HUES48 (cell line): ENCODE data around the gene AKIP1.
"Not testable (repeated sequence)": the region's sequence is repeated elsewhere in the genome, so short reads cannot be mapped to it uniquely, and the experiment has no call there.

Experiments
- H3K27ac ChIP-seq: one replicate; pipeline ENCODE4 v1.7.0; 2013; ENCODE audit warnings: low read depth, low read length, inconsistent platforms
- H3K27me3 ChIP-seq: 2 replicates; pipeline ENCODE4 v1.6.1; 2013; ENCODE audit warnings: mild to moderate bottlenecking, low read length; ENCODE audit not compliant: control insufficient read depth, insufficient read depth
- H3K36me3 ChIP-seq: 2 replicates; pipeline ENCODE4 v1.6.1; 2013; ENCODE audit warnings: low read length; ENCODE audit not compliant: control insufficient read depth, insufficient read depth
- H3K4me1 ChIP-seq: 2 replicates; pipeline ENCODE4 v1.6.1; 2013; ENCODE audit warnings: mild to moderate bottlenecking, low read length; ENCODE audit not compliant: control insufficient read depth, insufficient read depth
- H3K4me3 ChIP-seq: 2 replicates; pipeline ENCODE4 v1.5.1; 2013; ENCODE audit warnings: mild to moderate bottlenecking, low read depth, low read length
- H3K9ac ChIP-seq: 2 replicates; pipeline ENCODE4 v1.6.1; 2013; ENCODE audit warnings: mild to moderate bottlenecking, low read depth, low read length, moderate library complexity
- H3K9me3 ChIP-seq: 2 replicates; pipeline ENCODE4 v1.6.1; 2013; ENCODE audit warnings: low read length; ENCODE audit not compliant: control insufficient read depth, insufficient read depth

Gene AKIP1

DNA sequence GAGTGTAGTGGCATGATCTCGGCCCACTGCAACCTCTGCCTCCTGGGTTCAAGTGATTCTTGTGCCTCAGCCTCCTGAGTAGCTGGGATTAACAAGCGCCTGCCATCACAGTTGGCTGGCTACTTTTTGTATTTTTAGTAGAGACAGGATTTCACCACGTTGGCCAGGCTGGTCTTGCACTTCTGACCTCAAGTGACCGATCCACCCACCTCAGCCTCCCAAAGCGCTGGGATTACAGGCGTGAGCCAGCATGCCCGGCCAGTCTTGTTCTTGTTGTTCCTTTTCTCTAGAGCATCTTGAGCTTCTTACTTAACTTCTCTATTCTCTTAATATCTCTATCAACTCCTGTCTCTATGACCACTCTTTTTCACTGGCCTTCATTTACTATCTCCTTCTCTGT, 29.4 kb upstream of the AKIP1 start:
- H3K36me3 ChIP-seq, H3K9me3 ChIP-seq, H3K9ac ChIP-seq, H3K4me1 ChIP-seq, H3K27me3 ChIP-seq, H3K4me3 ChIP-seq, H3K27ac ChIP-seq: not testable (repeated sequence)

- H3K27ac ChIP-seq = no peak overlapping the region
- H3K36me3 ChIP-seq = no peaks in the 10 kb centered on the region
- no peak overlapping the region for H3K9ac ChIP-seq
- no peaks in the 10 kb centered on the region for H3K4me1 ChIP-seq
- H3K9me3 ChIP-seq = peaks cover 7% of the 10 kb centered on the region
- H3K4me3 ChIP-seq = no peak overlapping the region
- H3K27me3 ChIP-seq = no peaks in the 10 kb centered on the region
These were observed 24.7 kb upstream of the AKIP1 start for GRCh38 chr11:8886322-8886721.

DNA sequence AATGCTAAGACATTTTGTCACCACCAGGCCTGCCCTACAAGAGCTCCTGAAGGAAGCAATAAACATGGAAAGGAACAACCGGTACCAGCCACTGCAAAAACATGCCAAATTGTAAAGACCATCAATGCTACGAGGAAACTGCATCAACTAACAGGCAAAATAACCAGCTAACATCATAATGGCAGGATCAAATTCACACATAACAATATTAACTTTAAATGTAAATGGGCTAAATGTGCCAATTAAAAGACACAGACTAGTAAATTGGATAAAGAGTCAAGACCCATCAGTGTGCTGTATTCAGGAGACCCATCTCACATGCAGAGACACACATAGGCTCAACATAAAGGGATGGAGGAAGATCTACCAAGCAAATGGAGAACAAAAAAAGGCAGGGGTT, 19.8 kb upstream of the AKIP1 start:
- H3K36me3 ChIP-seq, H3K27me3 ChIP-seq, H3K9ac ChIP-seq, H3K4me1 ChIP-seq, H3K4me3 ChIP-seq, H3K9me3 ChIP-seq, H3K27ac ChIP-seq: not testable (repeated sequence)

- no peaks in the 10 kb centered on the region for H3K27me3 ChIP-seq
These were observed 11.8 kb upstream of the AKIP1 start for GRCh38 chr11:8899119-8899753.

GRCh38 chr11:8905528-8906165, 5.3 kb upstream of the AKIP1 start:
- Histone ChIP-seq H3K27ac (no peak overlapping the region), H3K36me3 (no peaks in the 10 kb centered on the region), H3K4me3 (no peak overlapping the region), H3K9me3 (no peaks in the 10 kb centered on the region), H3K4me1 (peaks cover 6% of the 10 kb centered on the region; the same call in 1 of the 2 replicates), H3K9ac (no peak overlapping the region), H3K27me3 (peaks cover 17% of the 10 kb centered on the region)

More at GRCh38 chr11:8899119-8899753, 11.8 kb upstream of the AKIP1 start:
- Histone ChIP-seq H3K4me3 (no peak overlapping the region), H3K4me1 (no peaks in the 10 kb centered on the region), H3K27ac (no peak overlapping the region), H3K9ac (no peak overlapping the region), H3K36me3 (no peaks in the 10 kb centered on the region), H3K9me3 (peaks cover 7% of the 10 kb centered on the region; the same call in 1 of the 2 replicates)

GRCh38 chr11:8907116-8907515, 3.9 kb upstream of the AKIP1 start:
- H3K27me3 ChIP-seq = peaks cover 17% of the 10 kb centered on the region
- H3K9ac ChIP-seq = no peak overlapping the region
- H3K9me3 ChIP-seq = no peaks in the 10 kb centered on the region
- peaks cover 7% of the 10 kb centered on the region for H3K4me1 ChIP-seq
- no peak overlapping the region for H3K27ac ChIP-seq
- no peaks in the 10 kb centered on the region for H3K36me3 ChIP-seq
- H3K4me3 ChIP-seq = no peak overlapping the region

DNA sequence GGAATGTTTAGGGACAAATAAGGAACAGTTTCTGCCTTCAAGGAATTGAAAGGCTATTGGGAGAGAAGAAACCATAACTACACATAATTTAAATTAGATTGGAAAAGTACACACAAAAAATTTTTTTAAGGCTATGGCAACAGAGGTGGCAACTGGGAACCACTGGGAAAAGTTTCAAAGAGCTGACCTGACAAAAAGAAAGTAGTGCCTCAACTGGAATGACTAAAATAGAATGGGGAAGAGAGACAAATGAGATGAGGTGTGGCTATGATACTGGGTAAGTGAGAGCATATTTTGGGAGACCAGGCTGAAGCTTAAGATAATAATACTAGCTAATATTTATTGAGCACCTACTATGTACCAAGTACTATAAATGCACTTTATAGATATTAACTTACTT, 2.9 kb upstream of the AKIP1 start:
- no peak overlapping the region for H3K9ac ChIP-seq
- H3K36me3 ChIP-seq = no peaks in the 10 kb centered on the region
- peaks cover 10% of the 10 kb centered on the region for H3K4me1 ChIP-seq
- no peaks in the 10 kb centered on the region for H3K9me3 ChIP-seq
- H3K4me3 ChIP-seq = no peak overlapping the region
- H3K27ac ChIP-seq = no peak overlapping the region
- H3K27me3 ChIP-seq = peaks cover 17% of the 10 kb centered on the region

- no peak overlapping the region for H3K27ac ChIP-seq
- no peak overlapping the region for H3K9ac ChIP-seq
These were observed 351 bp upstream of the AKIP1 start for GRCh38 chr11:8910649-8911026.

DNA sequence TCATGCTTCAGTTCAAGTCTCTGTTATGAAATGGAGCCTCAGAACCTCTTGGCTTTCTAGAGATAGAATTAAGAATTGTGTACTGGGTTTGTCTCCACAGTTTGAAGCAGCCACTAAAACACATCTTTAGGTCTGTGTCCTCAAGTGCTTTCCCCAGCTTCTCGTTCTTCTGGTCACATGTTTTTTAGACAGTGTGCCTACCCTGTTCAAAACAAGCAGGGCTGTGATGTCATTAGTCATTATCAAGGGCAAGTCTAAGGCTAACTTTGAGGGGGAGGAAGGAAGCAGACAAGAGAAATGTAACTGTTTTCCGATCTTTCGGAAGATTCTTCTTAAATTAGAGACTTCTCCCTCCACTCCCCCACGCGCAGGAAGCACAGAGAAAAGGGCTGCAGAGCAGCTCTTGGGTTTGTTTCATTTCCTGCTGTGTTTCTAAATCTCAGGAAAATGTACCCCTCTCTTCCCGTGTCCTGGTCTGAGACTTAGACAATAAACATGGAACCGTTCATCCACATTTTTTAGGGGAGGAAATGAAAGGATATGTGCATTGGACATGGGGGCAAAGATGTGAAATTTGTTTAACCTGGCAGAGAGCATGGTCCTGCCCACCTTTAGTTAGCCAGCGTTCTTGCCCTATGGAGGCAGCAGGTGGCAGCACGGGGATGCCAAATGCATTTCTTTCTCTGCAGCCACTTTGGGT, 3.1 kb downstream of the AKIP1 start:
- H3K4me1 ChIP-seq = peaks cover 28% of the 10 kb centered on the region

More at GRCh38 chr11:8910649-8911026, 351 bp upstream of the AKIP1 start:
- peaks cover 19% of the 10 kb centered on the region for H3K4me1 ChIP-seq
- H3K4me3 ChIP-seq = peak overlapping the region; percentile 70
- H3K36me3 ChIP-seq = peaks cover 11% of the 10 kb centered on the region
- peaks cover 17% of the 10 kb centered on the region for H3K27me3 ChIP-seq
- H3K9me3 ChIP-seq = no peaks in the 10 kb centered on the region

GRCh38 chr11:8914661-8915018, 3.7 kb downstream of the AKIP1 start:
- Histone ChIP-seq H3K36me3 (peaks cover 48% of the 10 kb centered on the region), H3K27me3 (peaks cover 4% of the 10 kb centered on the region), H3K9ac (no peak overlapping the region), H3K9me3 (no peaks in the 10 kb centered on the region), H3K4me3 (no peak overlapping the region), H3K4me1 (peaks cover 26% of the 10 kb centered on the region), H3K27ac (no peak overlapping the region)

More for the DNA sequence above, 3.1 kb downstream of the AKIP1 start:
- H3K36me3 ChIP-seq = peaks cover 44% of the 10 kb centered on the region
- H3K9ac ChIP-seq = no peak overlapping the region
- H3K9me3 ChIP-seq = no peaks in the 10 kb centered on the region
- H3K27me3 ChIP-seq = peaks cover 10% of the 10 kb centered on the region
- no peak overlapping the region for H3K27ac ChIP-seq
- no peak overlapping the region for H3K4me3 ChIP-seq

- Histone ChIP-seq H3K9me3 (no peaks in the 10 kb centered on the region), H3K4me3 (no peak overlapping the region; the same call in 1 of the 2 replicates), H3K9ac (no peak overlapping the region; the same call in 1 of the 2 replicates), H3K27me3 (no peaks in the 10 kb centered on the region), H3K4me1 (peaks cover 20% of the 10 kb centered on the region), H3K27ac (peak overlapping the region; percentile 67), H3K36me3 (peaks cover 74% of the 10 kb centered on the region)
These were observed 6.3 kb downstream of the AKIP1 start for GRCh38 chr11:8917157-8917825.
